ENCODE measurements around the gene STKLD1.

The STKLD1 gene

GRCh38 chr9:133420392-133420827 lies 44.2 kb downstream of the STKLD1 start:
- DNase-seq, result no peak

DNA sequence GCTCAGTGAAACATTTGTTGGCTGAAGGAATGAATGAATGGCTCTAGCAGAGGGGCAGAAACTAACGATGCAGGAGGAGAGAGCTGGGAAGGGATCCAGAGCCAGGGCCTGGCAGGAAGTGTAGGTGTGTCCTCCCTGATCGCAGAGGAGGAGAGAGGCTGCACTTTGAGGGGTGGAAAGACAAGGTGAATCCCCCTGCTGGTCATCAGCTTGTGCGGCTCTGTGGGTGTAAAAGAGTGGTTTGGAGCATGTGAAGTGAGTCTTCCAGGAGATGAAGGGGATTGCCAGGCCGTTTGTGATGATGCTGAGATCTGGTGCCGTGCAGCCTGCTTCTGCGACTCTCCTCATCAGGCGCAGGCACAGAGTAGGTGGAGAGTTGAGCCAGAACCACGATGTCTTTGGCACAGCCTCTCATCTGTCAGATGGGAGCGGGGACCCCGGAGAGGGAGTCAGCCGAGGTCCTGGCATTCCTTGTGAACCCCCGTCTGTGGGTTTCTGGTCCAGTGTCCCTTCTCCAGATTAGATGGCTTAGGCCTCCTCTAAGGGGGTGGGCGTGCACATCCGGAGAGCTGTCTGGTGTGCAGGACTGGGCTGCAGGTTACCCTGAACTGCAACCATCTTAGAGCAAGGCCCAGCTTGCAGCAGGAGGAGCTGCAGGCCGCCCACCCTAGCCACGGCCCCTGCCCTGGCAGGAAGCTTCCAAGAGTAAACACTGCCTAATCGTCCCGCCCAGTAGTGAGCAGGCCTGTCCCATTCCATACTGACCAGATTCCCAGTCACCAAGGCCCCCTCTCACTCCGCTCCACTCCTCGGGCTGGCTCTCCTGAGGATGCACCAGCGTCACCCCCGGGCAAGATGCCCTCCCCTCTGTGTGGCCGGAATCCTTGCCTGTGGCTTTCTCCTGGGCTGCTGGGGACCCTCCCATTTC lies 45.7 kb downstream of the STKLD1 start, which contains the start of gene ADAMTS13:
TSS of gene ADAMTS13 (plus strand) at position 753 of the 928 bp plus-strand sequence. CDS start at position 830, 77 bp downstream.
- peak; percentile 59 for DNase-seq

DNA sequence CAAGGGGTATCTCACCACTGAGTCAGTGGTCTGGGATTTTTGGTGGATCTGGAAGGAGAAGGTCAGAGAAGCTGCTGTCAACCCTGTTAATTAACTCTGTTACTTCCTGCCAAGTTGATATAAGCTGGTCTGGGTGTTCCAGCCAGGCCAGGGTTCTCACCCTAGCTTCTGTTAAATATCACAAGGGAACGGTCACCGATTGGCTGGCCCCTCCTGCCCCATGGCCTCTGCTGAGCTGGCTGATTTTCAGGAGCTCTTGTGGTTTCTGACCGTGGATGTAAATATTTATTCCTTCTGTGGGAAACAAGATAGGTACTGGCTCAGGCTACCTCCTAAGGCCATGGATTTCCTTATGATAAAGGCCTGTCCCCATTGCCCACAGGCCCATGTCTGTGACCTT lies 47.0 kb downstream of the STKLD1 start:
- DNase-seq, result no peak

- DNase-seq, result peak; percentile 5
Measured at GRCh38 chr9:133424187-133424586, 48.0 kb downstream of the STKLD1 start.

GRCh38 chr9:133425049-133425632 lies 49.0 kb downstream of the STKLD1 start:
- no peak for DNase-seq

GRCh38 chr9:133426011-133426410 lies 49.8 kb downstream of the STKLD1 start:
- peak; percentile 8 for DNase-seq

DNA sequence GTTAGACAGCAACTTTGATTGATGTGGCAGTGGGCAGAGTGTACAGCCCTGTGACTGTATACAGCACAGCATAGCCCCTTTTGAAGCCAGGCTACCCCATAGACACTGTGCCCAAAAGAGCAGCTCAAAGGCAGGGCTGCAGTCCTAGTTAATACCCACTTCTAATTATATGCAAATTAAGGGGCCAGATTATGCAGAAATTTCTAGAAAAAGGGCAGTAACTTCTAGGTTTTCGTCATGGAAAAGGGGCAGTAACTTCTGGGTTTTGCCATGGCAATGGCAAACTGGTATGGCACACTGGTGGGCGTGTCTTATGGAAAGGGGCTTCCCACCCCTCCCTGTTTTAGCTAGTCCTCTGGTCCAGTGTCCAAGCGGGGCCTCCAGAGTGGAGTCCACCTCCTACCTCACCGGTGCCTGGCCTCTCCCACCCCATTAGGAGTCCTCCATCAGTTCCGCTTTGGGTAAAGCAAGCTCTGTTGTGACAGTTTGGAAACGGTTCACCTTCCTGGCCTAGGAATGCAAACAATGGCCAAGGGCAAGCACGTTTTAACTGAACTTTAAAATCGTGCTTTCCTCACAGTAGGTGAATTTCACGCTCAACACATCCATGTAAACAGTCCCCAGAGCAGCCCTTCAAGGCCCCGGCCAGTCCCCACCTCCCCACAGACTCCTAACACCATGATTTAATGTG lies 51.6 kb downstream of the STKLD1 start:
- DNase-seq, result peak; percentile 31

- DNase-seq, result peak; percentile 91
Measured at GRCh38 chr9:133428617-133429101, 52.5 kb downstream of the STKLD1 start.

DNA sequence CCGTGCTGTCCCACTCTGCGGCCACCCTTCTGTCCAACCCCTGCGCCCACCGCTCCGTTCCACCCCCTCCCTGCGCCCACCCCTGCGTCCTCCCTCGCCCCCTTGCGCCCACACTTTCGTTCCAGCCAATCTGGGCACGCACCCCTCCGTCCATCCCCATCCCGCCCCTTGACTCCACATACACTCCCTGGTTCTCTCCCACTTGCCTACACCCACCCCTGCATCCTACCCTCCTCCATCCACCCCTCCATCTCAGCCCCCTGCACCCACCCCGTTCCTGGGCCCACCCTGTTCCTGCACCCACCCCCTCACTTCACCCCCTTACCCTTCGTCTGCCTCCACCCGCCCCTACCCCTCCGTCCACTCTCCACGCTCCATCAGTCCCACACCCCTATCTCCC lies 53.0 kb downstream of the STKLD1 start:
- DNase-seq, result peak; percentile 56

GRCh38 chr9:133429641-133430161 lies 53.5 kb downstream of the STKLD1 start:
- peak; percentile 98 for DNase-seq

DNA sequence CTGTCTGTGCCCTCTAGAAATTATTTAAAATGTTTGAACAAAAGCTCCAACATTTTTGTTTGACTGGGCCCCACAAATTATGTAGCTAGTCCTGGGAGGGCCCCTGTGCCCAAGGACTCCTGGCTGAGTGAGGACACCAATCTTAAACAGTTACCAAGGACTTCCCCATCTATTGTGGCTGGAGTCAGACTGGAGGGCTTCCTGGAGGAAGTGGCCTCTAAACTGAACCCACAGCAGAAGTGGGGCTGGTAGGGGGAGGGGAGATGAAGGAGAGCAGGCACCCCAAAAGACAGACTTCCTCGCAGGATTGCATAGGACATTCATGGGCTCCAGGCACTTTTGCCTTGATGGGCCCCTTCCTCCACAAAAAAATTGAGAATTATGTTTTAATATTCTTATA lies 54.1 kb downstream of the STKLD1 start:
- peak; percentile 21 for DNase-seq

DNA sequence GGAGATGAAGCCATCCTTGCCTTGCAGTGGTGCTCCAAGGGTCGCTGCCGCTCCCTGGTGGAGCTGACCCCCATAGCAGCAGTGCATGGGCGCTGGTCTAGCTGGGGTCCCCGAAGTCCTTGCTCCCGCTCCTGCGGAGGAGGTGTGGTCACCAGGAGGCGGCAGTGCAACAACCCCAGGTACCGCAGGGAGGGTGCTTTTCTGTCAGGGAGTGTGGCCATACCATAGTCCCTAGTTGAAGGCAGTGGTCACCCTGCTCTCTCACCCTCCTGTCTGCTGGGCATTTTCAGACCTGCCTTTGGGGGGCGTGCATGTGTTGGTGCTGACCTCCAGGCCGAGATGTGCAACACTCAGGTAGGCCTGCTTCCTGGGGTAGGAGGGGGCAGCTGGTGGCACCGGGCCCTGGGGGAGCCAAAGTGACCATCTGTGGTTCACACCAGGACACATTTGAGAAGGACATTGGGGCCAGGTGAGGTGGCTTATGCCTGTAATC lies 57.2 kb downstream of the STKLD1 start:
- DNase-seq, result peak; percentile 42

DNA sequence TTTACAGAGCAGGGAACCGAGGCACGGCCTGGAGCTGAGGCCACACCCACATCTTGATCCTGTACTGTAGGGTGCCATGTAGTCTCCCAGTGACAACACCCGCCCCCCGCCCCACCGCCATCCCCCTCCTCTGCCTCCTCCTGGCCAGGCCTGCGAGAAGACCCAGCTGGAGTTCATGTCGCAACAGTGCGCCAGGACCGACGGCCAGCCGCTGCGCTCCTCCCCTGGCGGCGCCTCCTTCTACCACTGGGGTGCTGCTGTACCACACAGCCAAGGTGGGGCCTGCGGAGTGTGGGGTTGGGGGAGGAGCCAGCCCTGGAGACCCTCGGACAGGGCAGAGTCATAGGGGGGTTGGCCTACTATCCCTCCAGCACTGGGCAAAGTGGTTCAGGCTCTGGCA lies 60.5 kb downstream of the STKLD1 start:
- peak; percentile 6 for DNase-seq

DNA sequence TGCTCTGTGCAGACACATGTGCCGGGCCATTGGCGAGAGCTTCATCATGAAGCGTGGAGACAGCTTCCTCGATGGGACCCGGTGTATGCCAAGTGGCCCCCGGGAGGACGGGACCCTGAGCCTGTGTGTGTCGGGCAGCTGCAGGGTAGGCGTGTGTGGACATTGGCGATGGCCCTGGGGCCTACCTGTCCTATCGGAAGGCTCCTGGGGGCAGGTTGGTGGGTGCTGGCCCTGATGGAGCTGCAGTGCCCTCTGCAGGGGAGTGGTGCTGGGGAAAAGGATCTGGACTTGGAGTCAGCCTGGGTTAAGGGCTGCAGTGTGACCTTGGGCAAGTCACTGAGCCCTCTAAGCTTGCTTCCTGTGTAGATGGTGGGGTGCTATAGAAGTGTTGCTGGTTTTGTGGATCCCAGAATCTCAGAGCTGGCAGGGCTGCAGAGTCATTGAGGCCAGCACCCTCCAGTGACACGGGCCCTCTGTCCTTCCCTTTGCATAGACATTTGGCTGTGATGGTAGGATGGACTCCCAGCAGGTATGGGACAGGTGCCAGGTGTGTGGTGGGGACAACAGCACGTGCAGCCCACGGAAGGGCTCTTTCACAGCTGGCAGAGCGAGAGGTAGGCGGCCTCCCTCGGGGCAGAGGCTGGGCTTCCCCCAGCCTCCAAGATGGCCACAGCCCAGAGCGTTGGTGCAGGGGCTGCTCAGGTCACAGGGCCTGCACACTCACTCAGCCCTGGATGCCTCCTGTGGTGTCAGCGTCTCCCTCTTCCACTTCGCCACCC lies 61.8 kb downstream of the STKLD1 start:
- no peak for DNase-seq

DNA sequence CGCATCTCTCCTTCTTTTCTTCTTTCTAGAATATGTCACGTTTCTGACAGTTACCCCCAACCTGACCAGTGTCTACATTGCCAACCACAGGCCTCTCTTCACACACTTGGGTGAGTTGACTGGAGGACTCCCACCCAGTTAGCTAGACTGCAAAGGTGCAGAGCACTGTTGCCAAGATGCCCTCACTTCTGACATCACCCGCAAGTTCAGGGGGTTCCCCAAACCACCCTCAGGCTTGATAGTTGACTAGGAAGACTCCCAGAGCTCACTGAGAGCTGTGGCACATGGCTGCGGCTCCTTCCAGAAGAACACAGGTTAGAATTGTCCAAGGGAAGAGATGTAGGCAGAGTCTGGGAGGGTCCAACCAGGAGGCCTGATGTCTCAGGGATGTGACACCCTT lies 63.2 kb downstream of the STKLD1 start:
- DNase-seq, result no peak

DNA sequence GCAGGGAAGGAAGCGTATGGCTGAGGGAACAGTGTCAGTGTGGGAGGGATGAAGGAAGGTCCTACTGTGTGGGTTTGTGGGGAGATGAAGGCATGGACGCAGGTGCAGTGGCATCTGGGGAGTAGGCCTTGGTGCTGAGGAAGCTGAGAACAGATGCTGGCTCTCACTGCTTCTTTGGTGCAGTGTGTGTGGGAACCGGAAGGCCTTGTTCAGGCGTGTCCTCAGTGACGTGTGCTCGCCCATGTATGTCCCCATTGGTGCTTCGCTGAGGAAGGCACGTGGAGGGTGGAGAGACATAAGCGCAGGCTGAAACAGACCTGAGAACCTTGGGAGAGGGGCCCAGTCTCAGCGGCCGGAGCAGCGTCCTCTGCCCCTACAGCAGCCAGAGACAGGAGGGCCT lies 64.7 kb downstream of the STKLD1 start:
- DNase-seq, result no peak

DNA sequence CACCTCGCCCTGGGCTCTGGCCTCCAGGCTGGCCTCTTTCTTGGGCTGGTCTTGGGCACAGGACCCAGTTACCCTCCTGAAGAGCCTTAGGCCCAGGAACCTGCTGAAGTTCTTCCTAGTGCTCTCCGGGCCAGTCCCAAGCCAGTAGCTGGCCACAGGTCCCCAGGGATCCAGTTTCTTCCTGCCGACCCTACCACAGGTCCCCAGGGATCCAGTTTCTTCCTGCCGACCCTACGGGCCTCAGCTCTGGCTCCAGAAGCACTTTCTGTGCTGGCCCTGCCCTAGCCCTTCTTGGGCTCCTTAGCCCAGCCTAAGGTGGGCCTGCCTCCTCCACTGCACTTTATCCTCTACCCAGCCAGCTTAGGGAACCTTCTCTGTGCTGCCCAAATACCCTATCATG lies 65.4 kb downstream of the STKLD1 start:
- no peak for DNase-seq

- DNase-seq, result no peak
Measured at GRCh38 chr9:133443248-133443647, 67.1 kb downstream of the STKLD1 start.

DNA sequence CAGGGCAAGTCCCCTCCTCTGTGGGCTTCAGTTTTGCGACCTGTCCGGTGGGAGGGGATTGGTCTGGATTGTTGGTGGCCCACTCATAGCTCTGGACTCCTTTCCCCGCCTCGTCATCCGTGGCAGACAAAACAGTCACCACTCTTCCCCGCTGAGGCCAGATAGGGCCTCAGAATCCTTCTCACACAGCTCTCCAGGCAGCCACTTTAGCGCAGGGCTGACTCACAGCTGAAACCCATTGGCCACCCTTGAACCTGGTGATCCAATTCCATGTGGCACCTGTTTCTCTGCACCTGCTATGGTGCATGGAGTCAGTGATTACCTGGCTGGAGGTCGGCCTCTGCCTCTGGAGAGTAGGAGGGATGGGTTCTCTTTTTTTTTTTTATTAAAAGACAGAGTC lies 67.8 kb downstream of the STKLD1 start:
- no peak for DNase-seq

- DNase-seq, result no peak
Measured at GRCh38 chr9:133445293-133445969, 69.3 kb downstream of the STKLD1 start.

- no peak for DNase-seq
Measured at GRCh38 chr9:133448487-133448972, 72.4 kb downstream of the STKLD1 start.
